OCI-LY7 (cell line): Measurements from ENCODE around the gene MED8.

Experiments used
- EZH2phosphoT487 ChIP-seq: fragments of 200-600 bp; sonication (generic); IDR thresholded peaks from 2 replicates; pipeline ENCODE4 v1.6.1; 2018; ENCODE audit warnings: low read depth, borderline replicate concordance, mild to moderate bottlenecking, mixed run types, antibody characterized with exemption, low read length, moderate library complexity, mixed read lengths
- TF ChIP-seq, protein P1 (sequence below): fragments of 200-600 bp; sonication (generic); conservative IDR thresholded peaks from 2 replicates; pipeline ENCODE4 v1.5.1; 2014; ENCODE audit warnings: mild to moderate bottlenecking, antibody characterized with exemption, low read length, moderate library complexity, mixed read lengths

DNA sequence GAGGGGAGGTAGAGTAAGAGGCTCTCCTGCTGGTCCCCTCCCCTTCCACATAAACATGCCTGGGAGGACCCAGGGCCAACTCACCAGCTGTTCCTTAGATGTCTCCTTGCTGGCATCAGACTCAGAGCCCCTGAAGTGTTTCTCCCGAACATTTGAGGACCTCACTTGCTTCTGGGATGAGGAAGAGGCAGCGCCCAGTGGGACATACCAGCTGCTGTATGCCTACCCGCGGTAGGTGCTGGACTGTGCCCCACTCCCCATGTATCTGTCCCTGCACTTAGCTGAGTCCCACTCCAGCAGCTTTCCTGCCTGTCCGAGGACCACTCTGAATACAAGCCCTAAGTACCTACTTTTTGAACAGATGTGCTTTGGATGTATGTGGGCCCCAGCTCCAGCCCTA, 51.6 kb downstream of the MED8 start:
- TF ChIP-seq, protein P1, sequence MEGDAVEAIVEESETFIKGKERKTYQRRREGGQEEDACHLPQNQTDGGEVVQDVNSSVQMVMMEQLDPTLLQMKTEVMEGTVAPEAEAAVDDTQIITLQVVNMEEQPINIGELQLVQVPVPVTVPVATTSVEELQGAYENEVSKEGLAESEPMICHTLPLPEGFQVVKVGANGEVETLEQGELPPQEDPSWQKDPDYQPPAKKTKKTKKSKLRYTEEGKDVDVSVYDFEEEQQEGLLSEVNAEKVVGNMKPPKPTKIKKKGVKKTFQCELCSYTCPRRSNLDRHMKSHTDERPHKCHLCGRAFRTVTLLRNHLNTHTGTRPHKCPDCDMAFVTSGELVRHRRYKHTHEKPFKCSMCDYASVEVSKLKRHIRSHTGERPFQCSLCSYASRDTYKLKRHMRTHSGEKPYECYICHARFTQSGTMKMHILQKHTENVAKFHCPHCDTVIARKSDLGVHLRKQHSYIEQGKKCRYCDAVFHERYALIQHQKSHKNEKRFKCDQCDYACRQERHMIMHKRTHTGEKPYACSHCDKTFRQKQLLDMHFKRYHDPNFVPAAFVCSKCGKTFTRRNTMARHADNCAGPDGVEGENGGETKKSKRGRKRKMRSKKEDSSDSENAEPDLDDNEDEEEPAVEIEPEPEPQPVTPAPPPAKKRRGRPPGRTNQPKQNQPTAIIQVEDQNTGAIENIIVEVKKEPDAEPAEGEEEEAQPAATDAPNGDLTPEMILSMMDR, result no peak
- no peak for TF ChIP-seq EZH2phosphoT487
